Measurements from ENCODE around the gene EIF5B.

DNA sequence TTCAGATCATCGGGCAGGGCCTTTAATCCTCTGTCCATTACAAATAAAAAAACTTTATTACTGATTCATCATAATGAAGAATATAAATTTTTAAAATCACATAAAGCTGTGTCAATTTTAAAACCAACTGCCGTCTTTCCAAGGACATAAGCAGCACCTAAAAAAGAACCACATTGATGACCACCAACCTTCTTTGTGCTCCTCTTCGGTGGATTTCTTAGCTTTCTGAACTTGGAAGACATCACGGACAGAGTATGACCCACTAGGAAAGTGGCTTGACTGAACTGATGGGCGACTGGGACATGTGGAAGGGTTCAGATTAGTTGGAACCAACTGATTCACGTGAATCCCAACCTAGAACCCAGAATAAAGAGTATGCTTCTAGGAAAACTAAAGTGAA lies 68.9 kb downstream of the EIF5B start:
- TF ChIP-seq CTCF (conservative IDR thresholded peaks at IDR 0.05; ENCODE audit: low read length) (no peak), EZH2phosphoT487 (IDR thresholded peaks at IDR 0.05; ENCODE audit: borderline replicate concordance) (no peak)
